HG02938 (cell line): Measurements from ENCODE around the gene BIRC5.

Experiments used
- ATAC-seq: cut with Tn5 transposase; IDR thresholded peaks from one replicate; pipeline ENCODE4 v1.9.1; 2021; ENCODE audit warnings: mild to moderate bottlenecking, moderate library complexity; ENCODE audit not compliant: unreplicated experiment

The BIRC5 gene

DNA sequence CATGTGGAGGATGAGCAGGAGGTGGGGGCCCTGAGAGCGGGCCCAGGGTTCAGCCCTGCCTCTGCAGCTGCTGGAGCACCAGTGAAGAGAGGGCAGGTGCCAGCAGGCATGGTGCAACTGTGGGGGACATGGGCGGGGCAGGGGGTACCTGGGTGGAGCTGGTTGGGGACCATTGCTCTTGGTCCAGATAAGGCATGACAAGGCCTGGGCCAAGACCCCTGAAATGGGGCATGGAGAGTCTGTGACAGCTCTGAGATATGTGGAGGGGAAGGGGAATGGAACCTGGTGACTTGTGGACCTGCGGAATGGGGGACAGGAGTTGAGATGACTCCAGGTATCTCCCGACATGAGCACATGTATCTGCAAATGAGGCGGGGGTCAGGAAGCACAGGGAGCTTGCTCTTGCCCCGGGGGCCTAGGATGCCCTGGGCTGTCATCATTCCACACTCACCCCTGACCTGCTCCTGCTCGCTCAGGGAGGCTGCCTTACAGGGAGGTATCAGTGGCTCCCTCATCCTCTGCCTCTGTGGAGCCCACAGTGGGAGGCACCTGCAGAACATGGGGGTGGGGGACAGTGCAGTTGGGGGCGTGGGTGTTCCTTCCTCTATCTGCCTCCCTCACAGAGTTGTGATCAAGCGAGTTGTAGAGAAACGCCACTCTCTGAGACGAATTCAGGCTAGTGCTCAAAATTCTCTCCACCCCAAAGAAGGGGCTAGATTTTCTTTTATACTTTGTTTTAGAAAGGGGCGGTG is 57.5 kb downstream of the BIRC5 start:
- ATAC-seq = no peak

DNA sequence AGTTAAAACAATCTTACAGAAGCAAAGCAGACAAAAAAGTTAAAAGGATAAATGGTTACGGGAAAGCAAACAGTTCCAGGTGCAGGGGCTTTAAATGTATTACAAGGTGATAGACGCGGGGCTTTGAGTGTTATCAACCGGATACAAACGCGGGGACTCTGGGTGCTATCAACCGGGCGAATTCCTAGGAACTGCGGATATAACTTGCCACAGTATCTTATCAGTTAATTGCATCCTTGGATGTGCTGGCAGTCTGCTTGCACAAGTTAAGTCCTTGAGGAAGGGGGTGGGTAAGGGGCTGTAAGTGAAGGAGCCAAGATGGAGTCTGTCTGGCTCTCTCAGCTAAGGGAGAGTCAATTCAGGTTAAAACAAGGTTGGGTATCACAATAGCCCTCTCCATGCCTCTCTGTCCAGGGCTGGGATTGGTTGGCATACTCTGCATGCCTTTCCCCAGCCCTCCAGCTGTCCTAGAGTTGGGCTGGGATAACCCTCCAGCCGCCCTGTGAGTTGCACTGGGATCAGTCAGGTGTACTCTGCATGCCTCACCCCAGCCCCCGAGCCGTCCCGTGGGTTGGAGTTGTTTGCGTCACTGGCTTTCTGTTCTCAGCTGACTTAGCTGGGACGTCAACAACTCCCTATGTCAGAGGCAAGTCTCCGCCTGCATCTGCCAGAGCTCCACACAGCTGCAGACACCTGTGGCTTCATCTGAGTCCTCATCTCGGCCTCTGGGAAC is 58.3 kb downstream of the BIRC5 start:
- ATAC-seq = no peak

DNA sequence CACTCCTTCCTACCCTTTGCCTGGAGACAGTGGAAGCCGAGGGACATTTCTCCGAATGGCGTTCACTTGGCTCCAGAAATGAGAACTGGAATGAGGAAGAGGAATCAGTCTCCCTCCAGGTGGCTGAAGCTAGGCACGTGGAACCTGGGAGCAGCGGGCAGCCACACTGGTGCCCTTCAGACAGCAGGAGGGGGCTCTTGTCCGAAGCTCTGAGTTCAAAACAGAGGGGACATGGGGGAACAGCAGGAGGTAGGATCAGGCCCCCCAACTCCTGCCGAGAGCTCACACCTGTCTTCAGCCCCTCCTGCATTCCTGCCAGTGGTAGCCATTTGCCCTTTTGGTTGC is 58.8 kb downstream of the BIRC5 start:
- no peak for ATAC-seq

DNA sequence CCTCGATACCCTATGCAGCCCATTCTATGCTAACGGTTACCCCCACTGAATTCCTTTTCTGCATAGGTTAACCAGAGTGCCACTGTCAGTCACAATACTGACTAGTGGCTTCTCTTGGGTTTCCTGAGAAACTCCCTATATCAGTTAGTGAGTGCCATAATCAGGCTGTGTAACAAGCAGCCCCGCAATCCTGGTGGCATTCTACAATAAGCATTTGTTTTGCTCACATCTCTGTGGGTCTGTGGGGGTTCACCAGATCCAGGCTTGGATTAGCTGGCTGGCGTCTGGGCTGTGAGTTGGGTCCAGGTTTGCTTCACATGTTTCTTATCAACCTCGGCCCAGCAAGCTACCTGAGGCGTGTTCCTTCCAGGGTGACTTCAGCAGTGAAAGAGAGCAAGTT is 59.8 kb downstream of the BIRC5 start:
- ATAC-seq = no peak
